GM11168 (cell line): ENCODE results near the gene GJA3.

Source experiments
- in situ Hi-C: fragments of 300-500 bp; cut with MboI; formaldehyde crosslinking; loops from one replicate; pipeline ENCODE4 v1.12.0; 2022; ENCODE audit warnings: low sequenced_read_pairs; ENCODE audit not compliant: unreplicated experiment

GJA3 gene

DNA sequence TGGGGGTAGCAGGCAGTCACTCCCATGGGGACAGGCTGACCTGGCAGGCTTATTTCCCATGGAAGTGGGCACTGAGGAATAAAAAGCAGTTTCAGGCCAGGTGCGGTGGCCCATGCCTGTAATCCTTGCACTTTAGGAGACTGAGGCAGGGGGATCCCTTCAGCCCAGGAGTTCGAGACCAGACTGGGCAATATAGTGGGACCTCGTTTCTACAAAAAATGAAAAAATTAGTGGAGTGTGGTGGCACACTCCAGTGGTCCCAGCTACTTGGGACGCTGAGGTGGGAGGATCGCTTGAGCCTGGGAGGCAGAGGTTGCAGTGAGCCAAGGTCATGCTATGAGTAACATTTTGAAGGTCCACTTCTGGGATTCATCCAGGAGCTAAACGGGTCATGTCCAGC is 25.9 kb upstream of the GJA3 start:
- in situ Hi-C loops: loop anchor here (25.0 kb wide), 1 partner anchor 626 kb away; no protein-coding TSS in a partner anchor

DNA sequence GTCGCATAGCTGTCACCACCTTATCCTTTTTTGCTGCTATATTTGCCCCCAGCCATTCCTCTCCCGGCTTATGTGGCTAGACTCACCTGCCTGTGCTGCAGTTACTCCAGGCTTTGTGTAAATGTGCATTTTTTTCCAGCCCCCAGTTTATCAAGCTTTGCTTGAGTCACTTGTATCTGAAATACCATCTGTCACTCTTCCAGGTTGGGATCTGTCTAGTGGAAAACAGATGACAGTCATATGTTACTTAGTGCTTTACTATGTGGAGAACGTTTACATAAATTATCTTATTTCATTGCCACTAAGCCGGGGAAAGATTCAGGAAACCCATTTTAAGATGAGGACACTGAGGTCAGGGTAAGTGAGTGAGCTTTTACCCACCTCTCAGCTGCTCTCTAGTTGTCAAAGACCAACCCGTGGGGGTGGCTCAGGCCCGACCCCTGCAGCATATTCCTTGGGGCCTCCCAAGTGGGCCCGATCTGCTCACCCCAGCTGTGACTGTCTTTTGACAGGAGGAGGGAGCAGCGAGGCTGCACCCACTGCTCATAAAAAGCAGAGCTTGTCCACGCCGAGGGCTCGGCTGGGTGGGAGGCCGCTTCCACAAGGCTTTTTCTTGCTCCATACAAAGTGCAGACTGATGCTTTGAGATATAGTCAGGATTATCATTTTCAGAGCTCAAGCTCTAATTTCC is 24.7 kb upstream of the GJA3 start:
- in situ Hi-C loops: loop anchor here (25.0 kb wide), 1 partner anchor 627 kb away; no protein-coding TSS in a partner anchor

DNA sequence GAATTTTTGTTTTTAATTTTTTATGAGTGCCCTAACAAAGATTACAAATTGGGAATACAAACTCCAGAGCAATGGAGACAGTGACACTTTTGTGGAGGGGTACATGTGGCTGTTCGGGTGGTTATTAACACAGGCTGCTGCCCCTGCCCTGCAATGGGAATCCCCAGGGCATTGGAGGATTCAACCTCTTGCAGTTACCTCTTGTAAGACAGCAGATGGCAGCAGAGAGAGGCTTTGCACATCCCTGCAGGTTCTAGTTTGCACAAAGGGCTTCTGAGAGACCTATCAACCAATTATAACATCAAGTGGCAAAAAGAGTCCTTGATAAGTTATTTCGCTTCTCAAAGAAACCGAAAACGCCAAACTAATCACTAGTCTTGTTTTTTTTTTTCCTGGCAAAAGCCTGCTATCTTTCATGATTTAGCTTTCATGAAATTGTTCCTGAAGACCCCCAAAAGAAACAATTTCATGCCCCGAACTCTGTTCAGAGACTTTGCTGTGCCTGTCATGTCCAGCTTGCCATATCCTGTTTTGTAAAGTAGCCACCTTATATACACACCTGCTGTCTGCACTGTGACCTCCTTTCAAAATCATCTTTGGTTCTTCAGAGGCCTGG is 21.5 kb upstream of the GJA3 start:
- in situ Hi-C loops: loop anchor here (25.0 kb wide), 1 partner anchor 630 kb away; no protein-coding TSS in a partner anchor

DNA sequence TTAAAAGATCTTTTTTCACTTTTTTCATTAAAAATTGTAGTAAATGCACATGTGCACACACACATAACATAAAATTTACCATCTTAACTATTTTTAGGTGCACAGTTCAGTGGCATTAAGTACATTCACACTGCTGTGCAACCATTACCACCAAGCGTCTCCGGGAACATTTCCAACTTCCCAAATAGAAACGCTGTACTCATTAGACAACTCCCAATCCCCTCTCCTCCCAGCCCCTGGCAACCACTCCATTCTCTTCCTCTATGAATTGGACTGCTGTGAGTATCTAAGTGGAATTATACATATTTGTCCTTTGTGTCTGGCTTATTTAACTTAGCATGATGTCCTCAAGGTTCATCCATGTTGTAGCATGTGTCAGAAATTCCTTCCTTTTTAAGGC is 20.3 kb upstream of the GJA3 start:
- in situ Hi-C loops: loop anchor here (25.0 kb wide), 1 partner anchor 631 kb away; no protein-coding TSS in a partner anchor

DNA sequence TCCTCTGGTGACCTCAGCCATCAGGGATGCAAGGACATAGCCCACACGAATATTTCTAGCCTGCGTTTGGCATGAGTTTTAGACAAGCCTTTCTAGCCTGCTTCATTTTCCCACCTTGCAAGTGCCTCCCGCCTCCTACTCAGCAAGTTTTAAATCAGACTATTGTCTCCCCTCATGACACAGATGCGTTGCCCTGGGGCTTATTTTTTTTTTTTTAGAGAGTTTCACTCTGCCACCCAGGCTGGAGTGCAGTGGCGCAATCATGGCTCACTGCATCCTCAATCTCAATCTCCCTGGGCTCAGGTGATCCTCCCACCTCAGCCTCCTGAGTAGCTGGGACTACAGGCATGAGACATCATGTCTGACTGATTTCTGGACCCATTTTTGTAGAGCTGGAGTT is 17.3 kb upstream of the GJA3 start:
- in situ Hi-C loops: loop anchor here (25.0 kb wide), 1 partner anchor 634 kb away; no protein-coding TSS in a partner anchor

DNA sequence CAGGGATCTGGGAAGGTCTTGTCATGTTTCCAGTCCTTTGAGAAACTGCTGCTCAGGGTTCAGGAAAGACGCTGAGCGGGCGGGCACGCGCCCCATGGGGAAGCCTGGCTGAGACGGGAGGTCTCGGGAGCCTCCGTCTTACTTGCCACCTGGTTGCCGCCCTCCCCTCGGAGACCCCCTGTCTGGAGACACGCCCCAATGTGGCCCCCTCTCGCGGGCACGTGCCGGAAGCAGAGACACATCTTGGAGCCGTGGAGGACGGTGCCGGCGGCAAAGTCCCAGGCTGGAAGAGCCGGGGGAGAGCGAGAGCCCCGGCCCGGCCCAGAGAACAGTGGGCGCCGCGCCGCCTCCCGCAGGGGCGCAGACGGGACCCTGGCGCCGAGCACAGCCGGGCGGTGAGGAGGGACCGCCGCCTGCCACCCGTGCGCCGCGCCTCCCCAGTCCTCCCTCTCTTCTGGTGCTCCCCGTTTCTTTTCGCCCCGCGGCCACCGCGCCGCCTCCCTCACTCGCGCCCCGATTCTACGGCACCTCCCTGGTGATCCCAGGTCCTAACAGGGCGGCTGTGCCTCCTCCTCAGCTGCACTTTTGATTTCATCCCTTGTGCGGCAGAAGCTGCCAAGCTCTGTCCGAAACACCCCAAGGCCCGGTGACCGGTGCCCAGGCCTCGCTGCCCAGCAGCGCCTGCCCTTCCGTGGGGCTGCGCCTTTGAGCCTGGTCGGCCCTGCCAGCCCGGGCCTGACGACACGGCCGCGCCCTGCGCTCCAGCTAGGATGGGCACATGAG is 16.4 kb upstream of the GJA3 start:
- in situ Hi-C loops: loop anchor here (25.0 kb wide), 1 partner anchor 635 kb away; no protein-coding TSS in a partner anchor

DNA sequence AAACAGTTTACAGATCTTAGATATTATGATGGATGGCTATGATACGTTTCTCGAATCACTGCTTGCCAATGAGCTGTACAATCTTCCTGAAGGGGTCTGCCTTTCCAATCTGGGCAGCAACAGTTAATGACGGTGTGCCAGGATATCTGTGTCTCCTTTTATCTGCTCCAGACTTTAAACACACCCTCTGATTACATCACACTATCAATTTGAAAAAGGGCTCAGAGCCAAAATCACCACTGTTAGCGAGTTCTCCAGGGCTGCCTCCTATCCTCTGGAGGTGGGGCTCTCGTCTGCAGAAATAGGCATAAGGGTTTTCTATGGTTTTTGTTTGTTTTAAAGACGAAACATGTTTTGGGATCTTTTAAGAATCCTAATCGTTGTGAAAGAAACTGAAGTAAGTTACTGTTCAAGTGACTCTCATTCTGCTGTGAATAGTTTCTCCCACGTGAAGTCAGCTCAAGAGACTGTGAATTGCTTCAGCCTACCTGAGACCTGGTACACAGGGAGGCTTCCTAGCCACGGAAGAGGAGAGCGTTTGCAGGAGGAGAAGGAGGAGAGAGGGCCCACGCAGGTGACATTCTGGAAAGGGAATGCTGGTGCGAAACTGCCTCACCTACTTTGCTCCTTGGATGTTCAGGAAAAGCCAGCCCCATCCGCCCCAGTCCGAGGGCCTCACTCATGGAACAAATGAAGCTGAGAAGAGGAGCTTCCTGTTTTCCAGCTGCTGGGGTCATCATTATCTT is 15.2 kb upstream of the GJA3 start:
- in situ Hi-C loops: loop anchor here (25.0 kb wide), 1 partner anchor 636 kb away; no protein-coding TSS in a partner anchor

DNA sequence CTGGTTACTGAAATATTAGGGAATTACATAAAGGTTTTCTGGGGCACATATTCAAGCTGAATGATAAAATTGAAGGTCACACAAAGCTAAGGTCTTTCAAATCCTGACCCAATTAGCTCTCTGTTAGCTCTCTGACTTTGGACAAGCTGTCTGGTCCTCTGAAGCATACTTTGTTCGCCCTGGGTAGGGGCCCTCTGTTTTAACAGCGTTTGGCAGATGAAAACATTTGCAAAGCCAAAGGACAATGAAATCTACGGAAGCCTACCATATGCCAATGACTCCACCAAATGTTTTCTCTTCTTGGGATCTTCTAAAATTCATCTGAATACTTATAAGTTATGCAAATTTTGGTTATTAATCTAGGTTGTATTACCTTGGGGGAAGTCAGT is 14.5 kb upstream of the GJA3 start:
- in situ Hi-C loops: loop anchor here (25.0 kb wide), 1 partner anchor 637 kb away; no protein-coding TSS in a partner anchor

DNA sequence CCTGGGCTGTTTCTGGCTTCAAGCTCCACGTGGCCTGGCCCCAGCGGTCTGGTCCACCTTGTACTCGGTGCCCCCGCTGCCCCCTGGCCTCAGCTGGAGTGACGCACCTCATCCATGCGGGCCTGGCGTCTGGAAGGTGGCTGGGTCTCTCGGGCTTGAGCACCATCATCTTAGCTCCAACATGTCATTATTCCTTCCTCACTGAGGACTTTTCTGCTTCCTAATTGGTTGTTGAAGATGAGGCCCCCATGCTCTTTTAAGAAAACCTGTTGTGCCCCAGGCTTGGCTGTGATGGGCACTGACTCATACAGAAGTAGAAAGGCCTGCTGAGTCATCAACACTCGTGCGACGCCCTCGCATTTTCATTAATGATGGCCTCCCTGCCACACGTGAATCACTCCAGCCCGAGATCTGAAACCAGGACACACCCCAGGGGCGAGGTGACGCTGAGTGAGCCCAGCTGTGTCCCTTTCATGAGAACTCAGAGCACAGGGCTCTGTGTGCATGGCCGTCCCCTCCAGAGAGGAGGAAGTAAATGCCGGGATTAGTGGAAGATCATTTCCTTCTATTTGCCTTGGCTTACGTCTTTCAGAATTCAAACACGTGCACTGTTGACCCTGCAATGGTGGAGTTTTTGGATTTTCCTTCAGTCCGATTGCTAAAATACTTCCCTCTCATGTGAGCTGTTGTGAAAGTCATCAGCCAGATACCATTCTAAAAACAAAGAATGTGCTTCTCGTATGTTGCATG is 14.0 kb upstream of the GJA3 start:
- in situ Hi-C loops: loop anchor here (25.0 kb wide), 1 partner anchor 637 kb away; no protein-coding TSS in a partner anchor

DNA sequence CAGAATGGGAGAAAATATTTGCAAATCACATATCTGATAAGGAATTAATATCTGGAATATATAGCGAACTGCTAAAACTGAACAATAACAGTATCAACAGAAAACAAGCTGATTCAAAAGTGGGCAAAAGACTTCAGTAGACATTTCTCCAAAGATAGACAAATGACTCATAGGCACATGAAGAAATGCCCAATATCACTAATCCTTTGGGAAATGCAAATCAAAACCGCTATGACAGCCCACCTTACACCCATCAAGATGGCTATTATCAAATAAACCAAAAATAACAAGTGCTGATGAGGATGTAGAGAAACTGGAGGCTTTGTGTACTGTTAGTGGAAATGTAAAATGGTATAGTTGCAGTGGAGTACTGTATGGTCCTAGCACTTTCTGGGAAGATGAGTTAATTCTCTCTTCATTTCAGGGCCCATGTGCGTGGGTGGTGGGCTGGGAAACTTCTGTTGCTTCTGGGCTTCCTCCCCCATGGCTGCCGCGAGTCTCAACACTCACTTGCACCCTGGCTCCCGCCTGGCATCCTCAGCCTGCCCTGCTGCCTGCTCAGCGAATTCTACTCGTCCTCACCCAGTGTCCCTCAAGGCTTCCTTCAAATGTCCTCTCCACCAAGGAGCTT is 12.4 kb upstream of the GJA3 start:
- in situ Hi-C loops: no loop called here

DNA sequence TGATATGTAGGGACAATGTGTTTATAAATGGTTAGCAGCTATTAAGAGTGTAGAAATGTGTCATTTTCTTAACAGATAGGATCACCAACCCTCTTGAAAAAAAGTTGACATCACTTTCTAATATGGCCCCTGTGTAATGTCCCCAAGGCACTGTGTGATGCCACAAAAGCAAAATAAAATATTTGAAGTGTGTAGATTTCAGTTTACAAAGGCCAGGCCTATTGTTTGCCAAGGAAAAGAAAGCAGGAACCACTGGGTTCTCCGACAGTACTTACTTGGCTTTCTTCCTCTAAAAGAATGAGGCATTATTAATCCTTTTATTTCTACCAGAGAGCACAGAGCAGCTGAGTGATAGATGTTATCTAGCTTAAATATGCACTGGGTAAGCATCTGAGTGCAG is 10.5 kb upstream of the GJA3 start:
- in situ Hi-C loops: no loop called here

DNA sequence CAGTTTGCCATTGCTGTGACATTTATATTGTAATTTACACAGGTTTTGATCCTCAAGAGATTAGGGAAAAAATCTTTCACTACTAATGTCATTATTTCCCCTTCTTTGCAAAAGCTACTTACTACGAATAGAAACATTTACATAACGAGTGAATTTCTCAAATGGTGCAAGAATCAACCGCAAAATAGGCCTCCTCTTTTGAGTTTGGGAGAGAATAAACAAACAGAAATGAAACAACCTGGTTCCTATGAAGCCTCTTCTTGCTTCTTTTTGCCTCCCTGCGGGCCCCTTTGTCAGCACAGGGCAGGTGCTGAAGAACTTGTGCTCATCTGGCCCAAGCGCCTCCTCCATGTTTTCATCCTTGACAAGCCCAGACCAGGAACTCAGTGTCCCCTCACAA is 10.1 kb upstream of the GJA3 start:
- in situ Hi-C loops: no loop called here

DNA sequence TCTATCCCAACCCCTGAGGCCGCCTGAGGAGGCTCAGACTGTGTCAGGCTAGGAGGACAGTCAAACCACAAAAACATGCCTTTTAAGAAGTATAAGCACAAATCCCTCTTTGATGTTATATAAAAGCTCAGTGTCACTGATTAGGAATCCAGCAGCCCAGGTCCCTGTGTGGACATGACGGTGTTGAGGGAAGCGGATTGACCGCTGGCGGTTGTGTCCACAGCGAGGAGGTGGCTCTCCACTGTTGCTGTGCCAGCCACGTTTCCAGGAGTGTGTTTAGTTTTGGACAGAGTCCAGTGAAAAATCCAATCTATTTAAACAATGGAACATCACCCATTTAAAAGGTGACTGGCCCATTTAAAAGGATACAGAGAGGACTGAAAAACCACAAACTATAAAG is 7.5 kb upstream of the GJA3 start:
- in situ Hi-C loops: no loop called here

DNA sequence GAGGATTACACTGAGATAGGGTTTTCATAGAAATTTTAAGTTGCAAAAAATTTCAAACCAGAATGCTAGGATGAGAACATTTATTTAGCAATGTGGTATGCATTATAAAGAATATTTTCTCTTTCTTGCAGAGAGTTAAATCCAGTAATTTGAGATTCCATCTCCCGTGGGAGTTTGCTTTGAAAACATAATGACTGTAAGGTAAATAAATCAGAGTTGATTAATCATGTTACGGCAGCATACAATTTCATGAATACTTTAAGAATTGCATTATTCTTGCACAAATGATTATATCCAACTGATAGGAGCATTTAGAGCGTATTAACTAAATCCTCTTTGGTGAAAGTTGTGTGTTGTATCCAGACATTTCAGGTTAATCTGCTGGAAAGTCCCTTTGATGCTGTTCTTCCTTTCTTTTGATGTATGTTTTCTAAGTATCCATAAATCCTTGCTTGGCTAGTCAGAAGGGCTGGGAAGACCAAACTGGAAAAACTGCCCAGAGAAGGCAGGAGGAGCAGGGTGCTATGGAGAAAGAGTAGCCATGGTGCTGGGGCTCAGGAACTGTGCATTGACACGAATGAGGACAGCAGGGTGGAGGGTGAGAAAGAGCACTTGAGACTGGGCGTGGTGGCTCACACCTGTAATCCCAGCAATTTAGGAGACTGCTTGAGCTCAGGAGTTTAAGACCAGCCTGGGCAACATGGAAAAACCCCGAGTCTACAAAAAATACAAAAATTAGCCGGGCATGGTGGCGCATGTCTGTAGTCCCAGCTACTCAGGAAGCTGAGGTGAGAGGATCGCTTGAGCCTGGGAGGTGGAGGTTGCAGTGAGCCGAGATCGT is 4.8 kb upstream of the GJA3 start:
- in situ Hi-C loops: no loop called here

DNA sequence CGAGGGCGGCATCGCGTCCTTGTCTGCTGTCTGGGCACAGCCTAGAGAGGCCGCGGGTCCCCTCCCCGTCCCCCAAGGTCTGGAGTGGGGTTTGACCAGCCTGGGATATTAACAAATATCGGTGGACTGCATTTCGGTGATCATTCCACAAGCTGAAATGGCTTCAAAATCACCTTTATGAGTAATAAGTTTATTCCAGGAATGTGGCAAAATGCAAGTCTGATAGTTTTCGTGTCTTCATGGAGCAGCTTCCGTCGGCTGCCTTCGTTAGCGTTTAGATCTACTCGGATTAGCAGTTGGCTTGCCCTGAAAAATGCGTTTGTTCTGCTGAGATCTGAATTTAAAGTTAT is 1.1 kb upstream of the GJA3 start:
- in situ Hi-C loops: no loop called here

DNA sequence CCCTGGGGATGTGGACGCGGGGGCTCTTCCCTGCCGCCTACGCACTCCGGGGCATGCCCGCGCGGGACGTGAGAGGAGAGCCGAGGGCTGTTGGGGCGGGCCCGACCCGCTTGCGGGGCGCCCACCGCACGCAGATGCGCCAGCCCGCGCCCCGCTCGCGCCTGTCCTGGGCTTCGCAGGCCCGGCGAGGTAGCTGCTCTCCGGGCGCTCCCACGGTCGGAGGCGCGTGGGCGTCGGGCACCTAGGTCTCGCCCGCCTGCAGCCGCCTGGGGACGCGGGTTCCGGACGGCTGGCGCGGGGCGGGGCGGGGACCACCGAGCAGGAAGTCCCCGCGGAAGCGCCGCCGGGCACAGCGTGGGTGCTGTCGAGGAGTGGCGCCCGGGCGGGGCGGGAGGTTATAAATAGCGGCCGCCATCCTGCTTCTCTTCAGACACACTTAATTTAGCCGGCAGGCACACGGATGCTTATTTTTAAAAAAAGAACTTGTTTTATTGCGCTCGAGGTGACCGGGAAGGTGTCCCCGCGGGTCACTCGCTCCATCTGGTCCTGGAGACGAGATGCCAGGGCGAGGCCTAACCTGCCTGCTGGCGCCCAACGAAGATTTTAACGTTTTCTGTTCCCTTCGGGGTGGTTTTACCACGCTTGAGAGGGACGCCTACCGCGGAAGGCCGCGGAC is 561 bp upstream of the GJA3 start:
- in situ Hi-C loops: no loop called here

DNA sequence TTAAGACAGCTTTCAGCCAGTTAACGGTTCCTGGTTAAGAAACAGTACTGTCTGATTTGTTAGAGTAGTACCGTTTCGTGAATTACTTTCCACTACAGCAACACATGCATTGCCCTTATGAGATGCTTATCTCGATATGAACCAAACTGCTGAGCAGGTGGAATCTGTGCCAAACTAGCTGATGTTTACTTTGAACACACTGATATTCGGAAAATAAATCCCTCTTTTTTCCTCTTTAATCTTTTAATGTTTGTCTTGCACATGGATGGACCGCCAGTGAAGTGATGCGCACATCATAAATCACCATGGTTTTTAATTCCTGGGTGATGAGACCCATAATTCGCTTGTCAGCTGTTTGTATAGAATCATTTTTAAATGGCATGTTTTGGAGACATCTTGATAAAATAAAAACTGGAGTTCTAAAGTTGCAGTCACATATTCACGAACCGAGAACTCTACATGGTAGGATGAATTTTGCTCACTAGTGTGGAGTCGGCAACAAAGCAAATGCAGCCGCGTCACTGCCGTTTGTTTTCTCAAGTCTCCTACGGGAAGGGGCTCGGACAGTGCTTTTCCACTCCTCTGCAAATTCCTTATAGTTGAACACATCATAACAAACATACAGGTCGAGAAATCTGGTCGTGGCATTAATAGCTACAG is 1.1 kb downstream of the GJA3 start:
- in situ Hi-C loops: no loop called here
